Breast epithelium (tissue), 4 donors: ENCODE data around the gene NELL1. TPM values are rescaled to one million over a fixed set of nuclear protein-coding genes. Genes with fewer than 3 reads are reported as not detected.

ENCODE experiments used
- DNase-seq, 2 donors: peaks; one replicate each; pipeline ENCODE4 v3.0.0-alpha.2; 2019; ENCODE audit warnings: low spot score in 2 of 2
- H3K27ac ChIP-seq, 2 donors: fragments of 200-600 bp; sonication (generic) in 1 of 2; one replicate each; pipeline ENCODE4 v1.5.1; 2016 to 2019; ENCODE audit warnings: mild to moderate bottlenecking in 1 of 2
- H3K27me3 ChIP-seq, 2 donors: fragments of 200-600 bp; sonication (generic) in 1 of 2; one replicate each; pipeline versions ENCODE4 v1.5.1 to v1.6.0; 2017 to 2019; ENCODE audit warnings: control low read depth in 1 of 2, mild to moderate bottlenecking in 1 of 2
- H3K36me3 ChIP-seq: fragments of 200-600 bp; one replicate; pipeline ENCODE4 v1.5.1; 2019
- H3K4me1 ChIP-seq, 2 donors: fragments of 200-600 bp; sonication (generic); one replicate each; pipeline ENCODE4 v1.5.1; 2016 to 2019; ENCODE audit warnings: control low read depth in 1 of 2
- H3K4me3 ChIP-seq, 3 donors: fragments of 200-600 bp; sonication (generic); 1 replicate in 2 of 3; 2 replicates in 1 of 3; pipeline ENCODE4 v1.5.1; 2016 to 2019; ENCODE audit warnings: mild to moderate bottlenecking in 3 of 3, moderate library complexity in 2 of 3
- H3K9me3 ChIP-seq, 2 donors: fragments of 200-600 bp; sonication (generic) in 1 of 2; one replicate each; pipeline ENCODE4 v1.5.1; 2016 to 2019; ENCODE audit warnings: control low read depth in 1 of 2
- CTCF ChIP-seq, 3 donors: fragments of 450-650 bp; IDR thresholded peaks; one replicate each; pipeline ENCODE4 v1.5.1; 2016 to 2017; ENCODE audit warnings: antibody characterized with exemption in 3 of 3, mild to moderate bottlenecking in 3 of 3, moderate library complexity in 3 of 3
- POLR2A ChIP-seq: fragments of 450-650 bp; IDR thresholded peaks from one replicate; pipeline ENCODE4 v1.6.1; 2016; ENCODE audit warnings: antibody characterized with exemption, mild to moderate bottlenecking, moderate library complexity
- POLR2AphosphoS5 ChIP-seq, 3 donors: sonication (generic); formaldehyde crosslinking; IDR thresholded peaks; one replicate each; pipeline ENCODE4 v1.6.1; 2017; ENCODE audit warnings: antibody characterized with exemption in 3 of 3
- intact Hi-C: fragments of 100-400 bp; cut with DNase I; formaldehyde crosslinking; loops from one replicate; pipeline ENCODE4 v1.15.1; 2023; ENCODE audit warnings: low total_unique reads
- total RNA-seq, 3 donors: library from RNA; depleted of rRNA; stranded (reverse); fragments of >200 nt; gene quantifications; one replicate each; pipeline ENCODE4 v1.1.0, GENCODE V29; 2016

NELL1 gene
- total RNA-seq, 3 donors from 2014 or later = 0.15 TPM; not detected in 2

GRCh38 chr11:21446939-21447590 is 777.7 kb downstream of the NELL1 start:
- H3K27me3 ChIP-seq = no peaks in the 10 kb centered on the region
- DNase-seq = no peak
- no peak overlapping the region for H3K4me3 ChIP-seq
- H3K36me3 ChIP-seq = no peaks in the 10 kb centered on the region
- no peaks in the 10 kb centered on the region for H3K9me3 ChIP-seq
- TF ChIP-seq CTCF (IDR thresholded peaks at IDR 0.05) (no peak), POLR2AphosphoS5 (IDR thresholded peaks at IDR 0.05) (no peak), POLR2A (no peak)
- H3K27ac ChIP-seq = no peak overlapping the region
- no peaks in the 10 kb centered on the region for H3K4me1 ChIP-seq
- intact Hi-C loops = no loop called here

GRCh38 chr11:21447871-21448270 is 778.5 kb downstream of the NELL1 start:
- no peaks in the 10 kb centered on the region for H3K4me1 ChIP-seq
- TF ChIP-seq POLR2AphosphoS5 (IDR thresholded peaks at IDR 0.05) = no peak
- TF ChIP-seq POLR2A = no peak
- no peak for TF ChIP-seq CTCF (IDR thresholded peaks at IDR 0.05)
- no peak overlapping the region for H3K27ac ChIP-seq
- no peak for DNase-seq
- no peaks in the 10 kb centered on the region for H3K9me3 ChIP-seq
- H3K27me3 ChIP-seq = no peaks in the 10 kb centered on the region
- H3K4me3 ChIP-seq = no peak overlapping the region
- intact Hi-C loops = no loop called here
- H3K36me3 ChIP-seq = no peaks in the 10 kb centered on the region

GRCh38 chr11:21456186-21456585 is 786.8 kb downstream of the NELL1 start:
- no peak for DNase-seq
- intact Hi-C loops = no loop called here
- Histone ChIP-seq H3K9me3 (no peaks in the 10 kb centered on the region), H3K36me3 (no peaks in the 10 kb centered on the region), H3K27ac (no peak overlapping the region), H3K27me3 (peaks cover 0 to 3% of the 10 kb centered on the region in 2 donors), H3K4me1 (no peaks in the 10 kb centered on the region), H3K4me3 (no peak overlapping the region)
- no peak for TF ChIP-seq POLR2AphosphoS5 (IDR thresholded peaks at IDR 0.05)
- no peak for TF ChIP-seq POLR2A
- TF ChIP-seq CTCF (IDR thresholded peaks at IDR 0.05) = no peak

GRCh38 chr11:21460082-21460481 is 790.7 kb downstream of the NELL1 start:
- no peak overlapping the region for H3K27ac ChIP-seq
- peaks cover 0 to 3% of the 10 kb centered on the region in 2 donors for H3K27me3 ChIP-seq
- TF ChIP-seq POLR2A (no peak), POLR2AphosphoS5 (IDR thresholded peaks at IDR 0.05) (no peak), CTCF (IDR thresholded peaks at IDR 0.05) (no peak)
- no peak for DNase-seq
- intact Hi-C loops = no loop called here
- H3K36me3 ChIP-seq = no peaks in the 10 kb centered on the region
- H3K4me1 ChIP-seq = no peaks in the 10 kb centered on the region
- H3K9me3 ChIP-seq = no peaks in the 10 kb centered on the region
- no peak overlapping the region for H3K4me3 ChIP-seq

GRCh38 chr11:21461701-21462100 is 792.3 kb downstream of the NELL1 start:
- TF ChIP-seq POLR2AphosphoS5 (IDR thresholded peaks at IDR 0.05) (no peak), CTCF (IDR thresholded peaks at IDR 0.05) (no peak), POLR2A (no peak)
- DNase-seq = no peak
- intact Hi-C loops = no loop called here
- H3K9me3 ChIP-seq = no peaks in the 10 kb centered on the region
- no peaks in the 10 kb centered on the region for H3K36me3 ChIP-seq
- H3K27ac ChIP-seq = no peak overlapping the region
- H3K4me3 ChIP-seq = no peak overlapping the region
- peaks cover 0 to 3% of the 10 kb centered on the region in 2 donors for H3K27me3 ChIP-seq
- no peaks in the 10 kb centered on the region for H3K4me1 ChIP-seq
